GM13977 (cell line): Measurements from ENCODE around the gene CRIP1.

ENCODE experiments used
- DNase-seq: peaks from one replicate; pipeline ENCODE4 v3.0.0; 2012; ENCODE audit warnings: low spot score
- CTCF ChIP-seq: IDR thresholded peaks from 2 replicates; pipeline ENCODE4 v1.5.1; 2012; ENCODE audit warnings: mild to moderate bottlenecking, control low read depth; ENCODE audit not compliant: insufficient read depth; ENCODE audit errors: extremely low read depth, missing control alignments
- in situ Hi-C: fragments of 300-500 bp; cut with MboI; formaldehyde crosslinking; loops from one replicate; pipeline ENCODE4 v1.12.0; 2022; ENCODE audit warnings: low sequenced_read_pairs, low pct_unique_long_range_greater_than_20kb, mixed read lengths, inconsistent platforms; ENCODE audit not compliant: unreplicated experiment

The CRIP1 gene

GRCh38 chr14:105465209-105466031 is 21.3 kb upstream of the CRIP1 start:
- TF ChIP-seq CTCF, result no peak
- no peak for DNase-seq
- in situ Hi-C loops, result no loop called here

GRCh38 chr14:105466531-105467248 is 20.0 kb upstream of the CRIP1 start:
- no peak for TF ChIP-seq CTCF
- in situ Hi-C loops, result no loop called here
- no peak for DNase-seq

- no peak for TF ChIP-seq CTCF
- in situ Hi-C loops, result no loop called here
- DNase-seq, result no peak
Measured at GRCh38 chr14:105467249-105467941, 19.3 kb upstream of the CRIP1 start.

GRCh38 chr14:105467942-105468471 is 18.7 kb upstream of the CRIP1 start:
- DNase-seq, result no peak
- no peak for TF ChIP-seq CTCF
- in situ Hi-C loops, result no loop called here

- DNase-seq, result no peak
- TF ChIP-seq CTCF, result no peak
- in situ Hi-C loops, result no loop called here
Measured at GRCh38 chr14:105468621-105469241, 18.0 kb upstream of the CRIP1 start.
